Measurements from ENCODE around the gene COPS6. TPM values are rescaled to one million over a fixed set of nuclear protein-coding genes. Genes with fewer than 3 reads are reported as not detected.
A peak's percentile ranks its signal among the peaks of the same experiment; 100 is the strongest.

COPS6 gene
- total RNA-seq, 2 donors from 2014 or later: 15.8 to 16.1 TPM

- 29 to 50% methylated on average over 1 of the region's 1 CpG for WGBS, 2 donors
- Histone ChIP-seq H3K36me3 (replicated peaks in 1 of 2; ENCODE audit: insufficient read depth in 1 of 2, low read depth in 2 of 2) (no peaks in the 10 kb centered on the region), H3K27me3 (no peaks in the 10 kb centered on the region), H3K4me3 (no peak overlapping the region), H3K4me1 (peaks cover 30% of the 10 kb centered on the region), H3K27ac (peak overlapping the region in 1 of 4 donors; percentile 85), H3K9me3 (no peaks in the 10 kb centered on the region)
- TF ChIP-seq POLR2A (IDR thresholded peaks at IDR 0.05): no peak
- TF ChIP-seq, protein P1, sequence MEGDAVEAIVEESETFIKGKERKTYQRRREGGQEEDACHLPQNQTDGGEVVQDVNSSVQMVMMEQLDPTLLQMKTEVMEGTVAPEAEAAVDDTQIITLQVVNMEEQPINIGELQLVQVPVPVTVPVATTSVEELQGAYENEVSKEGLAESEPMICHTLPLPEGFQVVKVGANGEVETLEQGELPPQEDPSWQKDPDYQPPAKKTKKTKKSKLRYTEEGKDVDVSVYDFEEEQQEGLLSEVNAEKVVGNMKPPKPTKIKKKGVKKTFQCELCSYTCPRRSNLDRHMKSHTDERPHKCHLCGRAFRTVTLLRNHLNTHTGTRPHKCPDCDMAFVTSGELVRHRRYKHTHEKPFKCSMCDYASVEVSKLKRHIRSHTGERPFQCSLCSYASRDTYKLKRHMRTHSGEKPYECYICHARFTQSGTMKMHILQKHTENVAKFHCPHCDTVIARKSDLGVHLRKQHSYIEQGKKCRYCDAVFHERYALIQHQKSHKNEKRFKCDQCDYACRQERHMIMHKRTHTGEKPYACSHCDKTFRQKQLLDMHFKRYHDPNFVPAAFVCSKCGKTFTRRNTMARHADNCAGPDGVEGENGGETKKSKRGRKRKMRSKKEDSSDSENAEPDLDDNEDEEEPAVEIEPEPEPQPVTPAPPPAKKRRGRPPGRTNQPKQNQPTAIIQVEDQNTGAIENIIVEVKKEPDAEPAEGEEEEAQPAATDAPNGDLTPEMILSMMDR (IDR thresholded peaks at IDR 0.05): no peak
- DNase-seq: no peak
- intact Hi-C loops (cut with DNase I): no loop called here
- no peak for ATAC-seq
Observed at GRCh38 chr7:100120733-100121036, 31.9 kb downstream of the COPS6 start.

- TF ChIP-seq POLR2A (IDR thresholded peaks at IDR 0.05): no peak
- TF ChIP-seq, protein P1 (IDR thresholded peaks at IDR 0.05): no peak
- no peak for ATAC-seq
- 25 to 60% methylated on average over 13 of the region's 13 CpGs for WGBS, 2 donors
- no peak for DNase-seq
- no peaks in the 10 kb centered on the region for H3K9me3 ChIP-seq
- intact Hi-C loops (cut with DNase I): no loop called here
- no peaks in the 10 kb centered on the region for H3K36me3 ChIP-seq (replicated peaks in 1 of 2; ENCODE audit: insufficient read depth in 1 of 2, low read depth in 2 of 2)
- no peaks in the 10 kb centered on the region for H3K27me3 ChIP-seq
- peaks cover 37% of the 10 kb centered on the region for H3K4me1 ChIP-seq
- no peak overlapping the region for H3K27ac ChIP-seq
- no peak overlapping the region for H3K4me3 ChIP-seq
Observed at GRCh38 chr7:100122067-100122466, 33.3 kb downstream of the COPS6 start.

GRCh38 chr7:100122568-100122967 is 33.8 kb downstream of the COPS6 start:
- intact Hi-C loops (cut with DNase I): no loop called here
- peaks cover 37% of the 10 kb centered on the region for H3K4me1 ChIP-seq
- DNase-seq (no peak), ATAC-seq (no peak)
- H3K9me3 ChIP-seq: no peaks in the 10 kb centered on the region
- no peaks in the 10 kb centered on the region for H3K36me3 ChIP-seq (replicated peaks in 1 of 2; ENCODE audit: insufficient read depth in 1 of 2, low read depth in 2 of 2)
- no peak overlapping the region for H3K27ac ChIP-seq
- 89 to 91% methylated on average over 1 of the region's 1 CpG for WGBS, 2 donors
- no peak overlapping the region for H3K4me3 ChIP-seq
- H3K27me3 ChIP-seq: no peaks in the 10 kb centered on the region
- no peak for TF ChIP-seq POLR2A (IDR thresholded peaks at IDR 0.05)
- TF ChIP-seq, protein P1 (IDR thresholded peaks at IDR 0.05): no peak

GRCh38 chr7:100124301-100125230 is 35.8 kb downstream of the COPS6 start:
- no peak for TF ChIP-seq POLR2A (IDR thresholded peaks at IDR 0.05)
- TF ChIP-seq, protein P1 (IDR thresholded peaks at IDR 0.05): no peak

More at GRCh38 chr7:100124301-100125230, 35.8 kb downstream of the COPS6 start:
- H3K36me3 ChIP-seq (replicated peaks in 1 of 2; ENCODE audit: insufficient read depth in 1 of 2, low read depth in 2 of 2): no peaks in the 10 kb centered on the region
- H3K4me1 ChIP-seq: peaks cover 38% of the 10 kb centered on the region
- WGBS, 2 donors: 79 to 80% methylated on average over 4 of the region's 4 CpGs
- ATAC-seq (no peak), DNase-seq (no peak)
- intact Hi-C loops (cut with DNase I): no loop called here
- H3K4me3 ChIP-seq: no peak overlapping the region
- no peaks in the 10 kb centered on the region for H3K9me3 ChIP-seq
- no peaks in the 10 kb centered on the region for H3K27me3 ChIP-seq
- no peak overlapping the region for H3K27ac ChIP-seq
